Measurements from ENCODE around the gene PTGER3.

The PTGER3 gene

DNA sequence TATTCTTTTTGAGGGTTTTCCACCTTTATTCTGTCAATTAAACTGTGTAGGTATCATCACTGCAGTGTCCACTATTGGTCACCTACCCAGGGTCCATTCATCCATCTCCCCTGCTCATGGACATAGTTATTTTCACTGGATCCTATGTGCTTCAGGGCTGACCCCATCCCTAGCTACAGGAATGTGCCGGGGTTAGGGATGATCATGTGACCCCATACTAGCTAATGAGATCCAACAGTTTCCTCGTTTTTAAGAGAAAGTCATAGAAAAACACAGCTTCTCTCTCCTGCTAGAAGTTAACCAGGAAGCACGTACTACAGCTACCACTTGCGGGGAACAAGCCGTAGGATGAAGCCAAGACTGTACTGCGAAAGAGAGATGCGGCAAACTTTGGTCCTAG is 19.6 kb downstream of the PTGER3 start:
- no peak for DNase-seq (ENCODE audit: low spot score)
- TF ChIP-seq, protein P1, sequence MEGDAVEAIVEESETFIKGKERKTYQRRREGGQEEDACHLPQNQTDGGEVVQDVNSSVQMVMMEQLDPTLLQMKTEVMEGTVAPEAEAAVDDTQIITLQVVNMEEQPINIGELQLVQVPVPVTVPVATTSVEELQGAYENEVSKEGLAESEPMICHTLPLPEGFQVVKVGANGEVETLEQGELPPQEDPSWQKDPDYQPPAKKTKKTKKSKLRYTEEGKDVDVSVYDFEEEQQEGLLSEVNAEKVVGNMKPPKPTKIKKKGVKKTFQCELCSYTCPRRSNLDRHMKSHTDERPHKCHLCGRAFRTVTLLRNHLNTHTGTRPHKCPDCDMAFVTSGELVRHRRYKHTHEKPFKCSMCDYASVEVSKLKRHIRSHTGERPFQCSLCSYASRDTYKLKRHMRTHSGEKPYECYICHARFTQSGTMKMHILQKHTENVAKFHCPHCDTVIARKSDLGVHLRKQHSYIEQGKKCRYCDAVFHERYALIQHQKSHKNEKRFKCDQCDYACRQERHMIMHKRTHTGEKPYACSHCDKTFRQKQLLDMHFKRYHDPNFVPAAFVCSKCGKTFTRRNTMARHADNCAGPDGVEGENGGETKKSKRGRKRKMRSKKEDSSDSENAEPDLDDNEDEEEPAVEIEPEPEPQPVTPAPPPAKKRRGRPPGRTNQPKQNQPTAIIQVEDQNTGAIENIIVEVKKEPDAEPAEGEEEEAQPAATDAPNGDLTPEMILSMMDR (IDR thresholded peaks at IDR 0.05; ENCODE audit: extremely low read depth, missing control alignments) = no peak

GRCh38 chr1:71026093-71026492 is 21.5 kb downstream of the PTGER3 start:
- TF ChIP-seq, protein P1 (IDR thresholded peaks at IDR 0.05; ENCODE audit: extremely low read depth, missing control alignments) = no peak
- DNase-seq (ENCODE audit: low spot score) = no peak

- TF ChIP-seq, protein P1 (IDR thresholded peaks at IDR 0.05; ENCODE audit: extremely low read depth, missing control alignments) = no peak
- DNase-seq (ENCODE audit: low spot score) = no peak
These were observed 24.1 kb downstream of the PTGER3 start for GRCh38 chr1:71023515-71023914.

GRCh38 chr1:71019233-71019969 is 28.2 kb downstream of the PTGER3 start:
- TF ChIP-seq, protein P1 (IDR thresholded peaks at IDR 0.05; ENCODE audit: extremely low read depth, missing control alignments) = no peak
- no peak for DNase-seq (ENCODE audit: low spot score)

DNA sequence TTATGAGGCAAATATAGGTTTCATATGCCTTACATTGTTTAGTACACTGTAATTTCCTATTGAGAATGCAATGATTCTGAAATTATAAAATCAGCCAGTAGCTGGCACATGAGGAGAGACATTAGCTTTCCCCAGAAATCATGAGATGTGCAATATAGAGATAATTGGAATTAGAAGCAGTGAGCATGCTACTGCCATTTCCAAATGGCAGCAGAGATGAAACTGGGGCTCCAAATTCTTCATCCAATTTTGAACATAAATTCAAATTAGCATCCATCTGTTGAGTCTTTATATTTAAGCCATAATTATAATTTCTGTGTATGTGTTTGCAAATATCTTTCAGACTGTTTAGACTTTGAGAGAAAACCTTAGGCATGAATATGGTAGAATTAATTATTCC is 28.8 kb downstream of the PTGER3 start:
- TF ChIP-seq, protein P1 (IDR thresholded peaks at IDR 0.05; ENCODE audit: extremely low read depth, missing control alignments) = no peak

DNA sequence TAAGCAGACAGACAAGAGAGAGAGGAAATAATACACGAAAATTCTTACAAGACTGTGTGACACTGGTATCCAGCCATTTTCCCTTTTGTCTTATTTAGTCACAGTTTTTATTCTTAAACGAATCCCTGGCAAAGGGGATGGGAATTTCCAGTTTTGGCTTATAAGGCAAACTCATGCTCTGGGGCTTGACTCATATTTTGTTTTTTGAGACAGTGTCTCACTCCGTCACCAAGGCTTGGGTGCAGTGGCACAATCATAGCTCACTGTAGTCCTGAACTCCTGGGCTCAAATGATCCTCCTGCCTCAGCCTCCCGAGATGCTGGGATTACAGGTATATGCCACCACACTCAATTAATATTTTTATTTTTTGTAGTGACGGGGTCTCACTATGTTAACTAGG is 31.9 kb downstream of the PTGER3 start:
- TF ChIP-seq, protein P1 (IDR thresholded peaks at IDR 0.05; ENCODE audit: extremely low read depth, missing control alignments) = no peak
- no peak for DNase-seq (ENCODE audit: low spot score)

More for the DNA sequence above, 28.8 kb downstream of the PTGER3 start:
- no peak for DNase-seq (ENCODE audit: low spot score)

DNA sequence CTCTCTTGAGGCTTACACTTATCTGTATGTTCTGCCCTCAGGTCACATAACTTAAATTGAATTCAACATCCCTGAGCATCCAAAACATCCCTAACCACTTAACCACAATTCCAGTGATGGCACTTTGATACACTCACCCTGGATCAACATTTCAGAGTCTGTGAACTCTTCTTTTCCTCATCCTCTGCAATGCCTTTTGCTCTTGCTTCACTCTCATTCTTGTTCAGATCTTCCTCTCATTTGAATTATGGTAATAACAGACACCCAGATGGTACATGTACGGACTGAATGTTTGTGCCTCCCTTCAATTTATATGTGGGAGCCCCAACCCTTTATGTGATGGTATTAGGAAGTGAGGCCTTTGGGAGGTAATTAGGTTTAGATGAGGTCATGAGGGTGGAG is 33.4 kb downstream of the PTGER3 start:
- no peak for DNase-seq (ENCODE audit: low spot score)
- TF ChIP-seq, protein P1 (IDR thresholded peaks at IDR 0.05; ENCODE audit: extremely low read depth, missing control alignments) = no peak

Measured in GM20000 (cell line).